ENCODE measurements around the gene NUDT16L1. TPM values are rescaled to one million over a fixed set of nuclear protein-coding genes. Genes with fewer than 3 reads are reported as not detected.

Gene NUDT16L1
- total RNA-seq, 1 experiment from 2014 or later: 33.8 TPM

DNA sequence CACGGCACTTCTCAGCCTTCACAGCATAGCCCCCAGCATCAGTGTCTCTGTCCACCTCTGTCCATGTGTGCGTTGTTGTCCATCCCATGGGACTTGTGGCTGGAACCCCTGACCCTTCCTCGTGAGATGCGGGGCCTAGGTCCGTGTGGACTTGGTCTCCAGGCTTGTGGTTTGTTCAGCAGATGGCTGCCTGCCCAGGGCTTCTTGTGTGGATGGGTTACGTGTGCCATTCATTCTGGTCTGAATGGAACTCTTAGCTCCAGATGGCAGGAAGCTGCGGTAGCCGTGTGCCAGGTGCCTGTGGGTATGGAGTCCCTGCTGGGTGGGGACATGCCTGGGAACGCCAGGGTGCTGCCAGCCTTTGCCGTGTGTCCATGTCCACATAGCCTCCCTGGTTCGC is 31.7 kb upstream of the NUDT16L1 start:
- no TSS peak for BruUV-seq (replicated peaks)
- Histone ChIP-seq H3K36me3 (ENCODE audit: insufficient read depth, low read length, poor library complexity, severe bottlenecking) (no peaks in the 10 kb centered on the region), H3K4me1 (ENCODE audit: insufficient read depth, low read length, poor library complexity, severe bottlenecking) (no peaks in the 10 kb centered on the region), H3K27me3 (replicated peaks; ENCODE audit: insufficient read depth, low read depth, low read length, poor library complexity) (no peaks in the 10 kb centered on the region), H3K4me3 (ENCODE audit: low read depth, low read length, poor library complexity, severe bottlenecking) (no peak overlapping the region), H3K9me3 (ENCODE audit: low read depth, low read length, poor library complexity, severe bottlenecking) (no peaks in the 10 kb centered on the region), H3K27ac (ENCODE audit: low read depth, low read length, poor library complexity, severe bottlenecking) (no peak overlapping the region)
- intact Hi-C loops (cut with micrococcal nuclease; ENCODE audit: unreplicated experiment): no loop called here
- CTCF ChIA-PET: no interaction called here
- POLR2A ChIA-PET (ENCODE audit: low non-redundant PET): no interaction called here
- TF ChIP-seq EZH2 (IDR thresholded peaks at IDR 0.05; ENCODE audit: borderline replicate concordance, low read depth, low read length, poor library complexity, severe bottlenecking): no peak
- TF ChIP-seq, protein P1, sequence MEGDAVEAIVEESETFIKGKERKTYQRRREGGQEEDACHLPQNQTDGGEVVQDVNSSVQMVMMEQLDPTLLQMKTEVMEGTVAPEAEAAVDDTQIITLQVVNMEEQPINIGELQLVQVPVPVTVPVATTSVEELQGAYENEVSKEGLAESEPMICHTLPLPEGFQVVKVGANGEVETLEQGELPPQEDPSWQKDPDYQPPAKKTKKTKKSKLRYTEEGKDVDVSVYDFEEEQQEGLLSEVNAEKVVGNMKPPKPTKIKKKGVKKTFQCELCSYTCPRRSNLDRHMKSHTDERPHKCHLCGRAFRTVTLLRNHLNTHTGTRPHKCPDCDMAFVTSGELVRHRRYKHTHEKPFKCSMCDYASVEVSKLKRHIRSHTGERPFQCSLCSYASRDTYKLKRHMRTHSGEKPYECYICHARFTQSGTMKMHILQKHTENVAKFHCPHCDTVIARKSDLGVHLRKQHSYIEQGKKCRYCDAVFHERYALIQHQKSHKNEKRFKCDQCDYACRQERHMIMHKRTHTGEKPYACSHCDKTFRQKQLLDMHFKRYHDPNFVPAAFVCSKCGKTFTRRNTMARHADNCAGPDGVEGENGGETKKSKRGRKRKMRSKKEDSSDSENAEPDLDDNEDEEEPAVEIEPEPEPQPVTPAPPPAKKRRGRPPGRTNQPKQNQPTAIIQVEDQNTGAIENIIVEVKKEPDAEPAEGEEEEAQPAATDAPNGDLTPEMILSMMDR (conservative IDR thresholded peaks at IDR 0.05; ENCODE audit: low read depth, low read length): no peak
- DNase-seq (ENCODE audit: low spot score): no peak

DNA sequence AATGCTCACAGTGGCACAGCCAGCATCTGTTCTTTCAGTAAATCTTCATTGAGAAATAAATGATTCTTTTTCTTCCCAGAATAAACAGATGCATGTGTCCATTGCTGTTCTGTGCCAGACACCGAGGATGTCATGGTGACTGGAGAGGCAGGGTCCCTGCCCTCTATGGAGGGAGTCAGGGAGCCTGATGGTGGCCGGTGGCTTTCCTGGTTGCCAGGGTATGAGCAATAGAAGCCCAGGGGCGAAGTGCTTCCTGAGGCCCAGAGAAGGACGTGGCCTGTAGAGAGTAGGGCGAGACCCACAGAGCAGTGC is 29.9 kb upstream of the NUDT16L1 start:
- ChIA-PET CTCF (interaction anchor here (0.6 kb wide), 1 partner anchor 12 kb away, joined by 3 read pairs; no protein-coding TSS in a partner anchor), POLR2A (ENCODE audit: low non-redundant PET) (no interaction called here)
- no peak overlapping the region for H3K4me3 ChIP-seq (ENCODE audit: low read depth, low read length, poor library complexity, severe bottlenecking)
- intact Hi-C loops (cut with micrococcal nuclease; ENCODE audit: unreplicated experiment): no loop called here
- H3K27me3 ChIP-seq (replicated peaks; ENCODE audit: insufficient read depth, low read depth, low read length, poor library complexity): no peaks in the 10 kb centered on the region
- DNase-seq (ENCODE audit: low spot score): no peak
- no peaks in the 10 kb centered on the region for H3K9me3 ChIP-seq (ENCODE audit: low read depth, low read length, poor library complexity, severe bottlenecking)
- no peak overlapping the region for H3K27ac ChIP-seq (ENCODE audit: low read depth, low read length, poor library complexity, severe bottlenecking)
- no TSS peak for BruUV-seq (replicated peaks)
- H3K36me3 ChIP-seq (ENCODE audit: insufficient read depth, low read length, poor library complexity, severe bottlenecking): peaks cover 9% of the 10 kb centered on the region
- no peaks in the 10 kb centered on the region for H3K4me1 ChIP-seq (ENCODE audit: insufficient read depth, low read length, poor library complexity, severe bottlenecking)
- TF ChIP-seq, protein P1 (conservative IDR thresholded peaks at IDR 0.05; ENCODE audit: low read depth, low read length): no peak
- no peak for TF ChIP-seq EZH2 (IDR thresholded peaks at IDR 0.05; ENCODE audit: borderline replicate concordance, low read depth, low read length, poor library complexity, severe bottlenecking)

DNA sequence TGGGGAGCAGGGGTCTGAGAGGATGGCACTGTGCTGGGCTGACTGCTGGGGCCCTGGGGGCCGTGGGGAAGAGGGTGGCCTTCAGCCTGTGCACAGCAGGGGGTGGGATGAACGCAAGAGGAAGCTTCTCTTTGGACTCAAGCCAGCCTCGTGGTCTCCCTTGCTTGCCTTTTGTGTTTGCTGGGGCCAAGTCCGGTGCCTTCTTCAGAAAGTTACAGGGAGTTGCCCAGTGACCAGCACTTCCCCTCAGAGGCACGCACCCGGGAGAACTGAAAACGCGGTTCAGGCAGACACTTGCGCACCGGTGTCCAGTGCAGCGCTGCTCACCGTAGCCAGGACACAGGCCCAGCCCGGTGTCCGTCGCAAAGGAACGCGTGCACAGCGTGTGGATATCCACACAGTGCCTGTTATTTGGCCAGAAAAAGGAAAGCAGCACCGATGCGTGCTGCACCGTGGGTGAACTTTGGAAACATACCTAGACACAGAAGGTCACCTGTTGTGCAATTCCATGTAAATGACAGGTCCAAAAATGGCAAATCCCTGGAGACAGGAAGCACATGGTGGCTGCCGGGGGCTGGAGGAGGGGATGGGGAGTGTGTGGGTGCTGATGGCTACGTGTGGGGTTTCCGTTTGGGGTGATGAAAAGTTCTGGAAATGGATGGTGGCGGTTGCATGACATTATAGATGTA is 29.4 kb upstream of the NUDT16L1 start:
- Histone ChIP-seq H3K36me3 (ENCODE audit: insufficient read depth, low read length, poor library complexity, severe bottlenecking) (peaks cover 14% of the 10 kb centered on the region), H3K27me3 (replicated peaks; ENCODE audit: insufficient read depth, low read depth, low read length, poor library complexity) (no peaks in the 10 kb centered on the region), H3K9me3 (ENCODE audit: low read depth, low read length, poor library complexity, severe bottlenecking) (no peaks in the 10 kb centered on the region), H3K27ac (ENCODE audit: low read depth, low read length, poor library complexity, severe bottlenecking) (no peak overlapping the region), H3K4me1 (ENCODE audit: insufficient read depth, low read length, poor library complexity, severe bottlenecking) (no peaks in the 10 kb centered on the region), H3K4me3 (ENCODE audit: low read depth, low read length, poor library complexity, severe bottlenecking) (no peak overlapping the region)
- TF ChIP-seq, protein P1 (conservative IDR thresholded peaks at IDR 0.05; ENCODE audit: low read depth, low read length): no peak
- no peak for TF ChIP-seq EZH2 (IDR thresholded peaks at IDR 0.05; ENCODE audit: borderline replicate concordance, low read depth, low read length, poor library complexity, severe bottlenecking)
- BruUV-seq (replicated peaks): no TSS peak
- ChIA-PET POLR2A (ENCODE audit: low non-redundant PET) (no interaction called here), CTCF (no interaction called here)
- DNase-seq (ENCODE audit: low spot score): no peak
- intact Hi-C loops (cut with micrococcal nuclease; ENCODE audit: unreplicated experiment): no loop called here
